PC-9 (cell line): ENCODE measurements around the gene CDH16.

ENCODE experiments used
- EZH2 ChIP-seq: fragments of 200-600 bp; sonication (generic); IDR thresholded peaks from 2 replicates; pipeline ENCODE4 v1.8.0; 2017; ENCODE audit warnings: antibody characterized with exemption, low read depth
- TF ChIP-seq, protein P1 (sequence below): fragments of 200-600 bp; sonication (generic); conservative IDR thresholded peaks from 2 replicates; pipeline ENCODE4 v1.6.1; 2017; ENCODE audit warnings: mixed run types, antibody characterized with exemption, mild to moderate bottlenecking, moderate library complexity

DNA sequence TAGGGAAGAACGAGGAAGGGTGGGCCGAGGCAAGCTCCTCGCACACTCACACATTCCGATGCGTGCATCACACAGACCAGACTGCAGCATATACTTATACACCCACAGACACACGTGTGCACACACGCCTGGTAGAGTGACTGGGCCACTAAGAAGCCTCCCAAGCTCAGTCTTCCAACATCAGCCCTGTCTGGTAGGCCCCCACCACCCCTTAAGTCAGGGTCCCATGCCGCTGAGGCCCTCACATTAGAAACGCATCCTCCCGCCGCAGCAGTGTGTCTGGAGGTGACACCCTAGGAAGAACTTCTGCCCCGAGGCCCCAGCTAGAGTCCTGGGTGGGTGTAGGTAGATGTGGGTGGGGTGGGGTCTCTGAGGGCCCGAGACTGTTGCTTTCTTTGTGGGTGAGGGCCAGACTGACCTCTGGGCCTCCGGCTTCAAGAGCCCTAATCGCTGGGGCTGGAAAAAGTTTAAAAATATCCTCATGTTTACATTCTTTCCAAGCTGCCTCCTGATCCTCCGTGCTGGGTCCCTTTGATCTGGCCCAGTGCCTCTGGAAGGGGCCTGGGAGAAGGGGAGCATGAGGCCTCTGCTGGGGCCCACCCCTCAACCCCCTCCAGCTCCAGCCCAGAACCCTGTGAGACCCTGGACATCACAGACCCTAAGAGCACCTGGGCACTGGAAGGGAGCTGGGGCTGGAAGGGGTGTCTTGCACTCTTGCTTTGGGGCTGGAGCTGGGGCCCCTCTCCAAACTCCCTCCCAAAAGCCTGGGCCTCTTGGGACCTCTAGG, 13.6 kb downstream of the CDH16 start:
- TF ChIP-seq, protein P1, sequence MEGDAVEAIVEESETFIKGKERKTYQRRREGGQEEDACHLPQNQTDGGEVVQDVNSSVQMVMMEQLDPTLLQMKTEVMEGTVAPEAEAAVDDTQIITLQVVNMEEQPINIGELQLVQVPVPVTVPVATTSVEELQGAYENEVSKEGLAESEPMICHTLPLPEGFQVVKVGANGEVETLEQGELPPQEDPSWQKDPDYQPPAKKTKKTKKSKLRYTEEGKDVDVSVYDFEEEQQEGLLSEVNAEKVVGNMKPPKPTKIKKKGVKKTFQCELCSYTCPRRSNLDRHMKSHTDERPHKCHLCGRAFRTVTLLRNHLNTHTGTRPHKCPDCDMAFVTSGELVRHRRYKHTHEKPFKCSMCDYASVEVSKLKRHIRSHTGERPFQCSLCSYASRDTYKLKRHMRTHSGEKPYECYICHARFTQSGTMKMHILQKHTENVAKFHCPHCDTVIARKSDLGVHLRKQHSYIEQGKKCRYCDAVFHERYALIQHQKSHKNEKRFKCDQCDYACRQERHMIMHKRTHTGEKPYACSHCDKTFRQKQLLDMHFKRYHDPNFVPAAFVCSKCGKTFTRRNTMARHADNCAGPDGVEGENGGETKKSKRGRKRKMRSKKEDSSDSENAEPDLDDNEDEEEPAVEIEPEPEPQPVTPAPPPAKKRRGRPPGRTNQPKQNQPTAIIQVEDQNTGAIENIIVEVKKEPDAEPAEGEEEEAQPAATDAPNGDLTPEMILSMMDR, result no peak
- TF ChIP-seq EZH2, result no peak
